Measurements from ENCODE around the gene TLCD3A.
A peak's percentile ranks its signal among the peaks of the same experiment; 100 is the strongest.
"Not testable (repeated sequence)": the region's sequence is repeated elsewhere in the genome, so short reads cannot be mapped to it uniquely, and the experiment has no call there.

Gene TLCD3A

GRCh38 chr17:789160-789840 lies 56.9 kb downstream of the TLCD3A start:
- DNase-seq (ENCODE audit: low read depth), result no peak

GRCh38 chr17:789931-790873 lies 57.8 kb downstream of the TLCD3A start:
- peak; percentile 43 for DNase-seq (ENCODE audit: low read depth)

GRCh38 chr17:790874-791247 lies 58.5 kb downstream of the TLCD3A start:
- DNase-seq (ENCODE audit: low read depth), result not testable (repeated sequence)

- DNase-seq (ENCODE audit: low read depth), result no peak
Observed at GRCh38 chr17:791829-792228, 59.4 kb downstream of the TLCD3A start.

GRCh38 chr17:792277-792676 lies 59.9 kb downstream of the TLCD3A start:
- no peak for DNase-seq (ENCODE audit: low read depth)

All from fibroblast of the conjunctiva (primary cell).